HepG2 (cell line): ENCODE data around the gene PDP2. TPM values are rescaled to one million over a fixed set of nuclear protein-coding genes. Genes with fewer than 3 reads are reported as not detected.

Experiments used
- ATF1 ChIP-seq: IDR thresholded peaks from 2 replicates; pipeline ENCODE4 v1.6.1; 2016; ENCODE audit warnings: mild to moderate bottlenecking, control low read depth
- CENPT ChIP-seq: sonication (generic); formaldehyde crosslinking; IDR thresholded peaks from 2 replicates; pipeline ENCODE4 v1.8.0; 2022; ENCODE audit warnings: low read depth, mild to moderate bottlenecking, moderate library complexity, missing genetic modification reagents
- CENPX ChIP-seq: sonication (generic); formaldehyde crosslinking; IDR thresholded peaks from 2 replicates; pipeline ENCODE4 v1.9.0; 2021; ENCODE audit warnings: mild to moderate bottlenecking, missing genetic modification reagents, moderate library complexity
- GATAD2A ChIP-seq: IDR thresholded peaks from 2 replicates; pipeline ENCODE4 v1.6.1; 2016
- KLF16 ChIP-seq, 2 experiments: sonication (generic) in 1 of 2; formaldehyde crosslinking in 1 of 2; IDR thresholded peaks; 2 replicates each; pipeline versions ENCODE4 v1.6.1 to v1.8.0; 2016 to 2023; ENCODE audit warnings: missing genetic modification reagents in 2 of 2, missing compliant biosample characterization in 1 of 2
- NR2F2 ChIP-seq: IDR thresholded peaks from 2 replicates; pipeline ENCODE4 v1.6.1; 2012; ENCODE audit warnings: low read depth, inconsistent platforms, borderline replicate concordance
- ONECUT2 ChIP-seq: sonication (generic); formaldehyde crosslinking; IDR thresholded peaks from 2 replicates; pipeline ENCODE4 v1.4.0; 2020; ENCODE audit warnings: missing genetic modification reagents
- PAX8 ChIP-seq: sonication (generic); formaldehyde crosslinking; IDR thresholded peaks from 2 replicates; pipeline ENCODE4 v1.8.0; 2022; ENCODE audit warnings: mild to moderate bottlenecking, missing genetic modification reagents, borderline replicate concordance
- PBX2 ChIP-seq: IDR thresholded peaks from 2 replicates; pipeline ENCODE4 v1.6.1; 2016; ENCODE audit warnings: control low read depth
- PCBP1 ChIP-seq: fragments of 200-400 bp; formaldehyde crosslinking; IDR thresholded peaks from 2 replicates; pipeline ENCODE4 v1.6.1; 2017; ENCODE audit warnings: mild to moderate bottlenecking, low read depth, low read length, borderline replicate concordance
- PHB2 ChIP-seq: fragments of 450-650 bp; IDR thresholded peaks from 2 replicates; pipeline ENCODE4 v1.6.1; 2018; ENCODE audit not compliant: partially characterized antibody
- REPIN1 ChIP-seq: sonication (generic); formaldehyde crosslinking; IDR thresholded peaks from 2 replicates; pipeline ENCODE4 v1.8.0; 2022; ENCODE audit warnings: missing genetic modification reagents, low read depth, mild to moderate bottlenecking, borderline replicate concordance
- SRF ChIP-seq: IDR thresholded peaks from 2 replicates; pipeline ENCODE4 v1.6.1; 2011; ENCODE audit warnings: mild to moderate bottlenecking, low read depth, low read length, moderate library complexity
- THAP11 ChIP-seq: IDR thresholded peaks from 2 replicates; pipeline ENCODE4 v1.6.1; 2016; ENCODE audit warnings: missing biosample characterization, missing genetic modification reagents
- ZNF136 ChIP-seq: sonication (generic); formaldehyde crosslinking; IDR thresholded peaks from 2 replicates; pipeline ENCODE4 v1.8.1; 2022; ENCODE audit warnings: low read depth, mild to moderate bottlenecking, moderate library complexity, missing genetic modification reagents
- ZNF180 ChIP-seq: sonication (generic); formaldehyde crosslinking; IDR thresholded peaks from 2 replicates; pipeline ENCODE4 v1.4.0; 2020; ENCODE audit warnings: low read depth, missing genetic modification reagents, borderline replicate concordance
- ZNF234 ChIP-seq: sonication (generic); formaldehyde crosslinking; conservative IDR thresholded peaks from 2 replicates; pipeline ENCODE4 v1.5.1; 2020; ENCODE audit warnings: mild to moderate bottlenecking, missing genetic modification reagents
- ZNF33B ChIP-seq: sonication (generic); formaldehyde crosslinking; IDR thresholded peaks from 2 replicates; pipeline ENCODE4 v1.5.1; 2020; ENCODE audit warnings: mild to moderate bottlenecking, missing genetic modification reagents
- ZNF354B ChIP-seq: sonication (generic); formaldehyde crosslinking; IDR thresholded peaks from 2 replicates; pipeline ENCODE4 v1.8.0; 2022; ENCODE audit warnings: mild to moderate bottlenecking, missing genetic modification reagents
- ZNF44 ChIP-seq: sonication (generic); formaldehyde crosslinking; IDR thresholded peaks from 2 replicates; pipeline ENCODE4 v1.5.1; 2020; ENCODE audit warnings: mild to moderate bottlenecking, missing genetic modification reagents
- ZNF577 ChIP-seq: sonication (generic); formaldehyde crosslinking; IDR thresholded peaks from 2 replicates; pipeline ENCODE4 v1.4.0; 2020; ENCODE audit warnings: mild to moderate bottlenecking, low read depth, missing genetic modification reagents, borderline replicate concordance
- ZNF644 ChIP-seq: IDR thresholded peaks from 2 replicates; pipeline ENCODE4 v1.6.1; 2016; ENCODE audit warnings: low read depth
- ZNF747 ChIP-seq: sonication (generic); formaldehyde crosslinking; IDR thresholded peaks from 2 replicates; pipeline ENCODE4 v1.8.1; 2023; ENCODE audit warnings: missing genetic modification reagents, mild to moderate bottlenecking, borderline replicate concordance
- ZNF788 ChIP-seq: sonication (generic); formaldehyde crosslinking; IDR thresholded peaks from 2 replicates; pipeline ENCODE4 v1.5.0; 2020; ENCODE audit warnings: mild to moderate bottlenecking, missing genetic modification reagents, borderline replicate concordance
- polyA plus RNA-seq, 8 experiments: library from polyadenylated mRNA; depleted of rRNA in 3 of 8; stranded (reverse) in 7 of 8; unstranded in 1 of 8; fragments of >200 nt; fragmentation: Illumina TruSeq in 4 of 8; extraction: Trizol in 4 of 8; gene quantifications; 2 replicates each; pipeline versions ENCODE4 v1.2.1 to v1.2.3, GENCODE V29; 2011 to 2016; ENCODE audit warnings: low read depth in 4 of 8, missing spikeins in 1 of 8, mixed read lengths in 1 of 8; ENCODE audit not compliant: insufficient read depth in 1 of 8
- total RNA-seq, 5 experiments: library from RNA; depleted of rRNA; stranded (reverse); fragments of >200 nt; fragmentation: Illumina TruSeq; extraction: Trizol; gene quantifications; 2 replicates each; pipeline ENCODE4 v1.2.3, GENCODE V29; 2016; ENCODE audit warnings: low read depth in 1 of 5
- TF ChIP-seq, protein P1 (sequence below): sonication (generic); formaldehyde crosslinking; IDR thresholded peaks from 2 replicates; pipeline ENCODE4 v1.5.1; 2020; ENCODE audit warnings: missing genetic modification reagents, mild to moderate bottlenecking, borderline replicate concordance
- TF ChIP-seq, protein P2 (sequence below): IDR thresholded peaks from 2 replicates; pipeline ENCODE4 v1.6.1; 2016

Gene PDP2
- total and polyA plus RNA-seq, 2 of the 13 experiments (the other 11 are each of a cell fraction or from before 2014, with no cell fraction given) = 12.8 to 15.8 TPM

- TF ChIP-seq CENPX (no peak), ZNF44 (CRISPR knock-in tag) (no peak), ZNF354B (CRISPR knock-in tag) (no peak), NR2F2 (peak; percentile 68), ZNF234 (CRISPR knock-in tag) (no peak), PCBP1 (no peak), ZNF136 (no peak), REPIN1 (CRISPR knock-in tag) (peak; percentile 69), ZNF33B (CRISPR knock-in tag) (no peak; the same call in 1 of the 2 replicates), GATAD2A (peak; percentile 45; the same call in 1 of the 2 replicates), PBX2 (CRISPR knock-in tag) (no peak), THAP11 (CRISPR knock-in tag) (peak; percentile 39; the same call in 1 of the 2 replicates), ZNF644 (CRISPR knock-in tag) (peak; percentile 80), PAX8 (CRISPR knock-in tag) (0 out of 2 replicates have a peak, but pooled peaks have one; percentile 42), ZNF180 (CRISPR knock-in tag) (no peak), SRF (no peak), ZNF788 (CRISPR knock-in tag) (peak; percentile 74; the same call in 1 of the 2 replicates), ZNF577 (CRISPR knock-in tag) (no peak), ZNF747 (CRISPR knock-in tag) (no peak; the same call in 1 of the 2 replicates), PHB2 (no peak), ATF1 (CRISPR knock-in tag) (peak; percentile 28; the same call in 1 of the 2 replicates), CENPT (CRISPR knock-in tag) (no peak), ONECUT2 (CRISPR knock-in tag) (0 out of 2 replicates have a peak, but pooled peaks have one; percentile 45), KLF16 (CRISPR knock-in tag; IDR thresholded peaks at IDR 0.05) (peak in 1 of 2 experiments; percentile 60; a peak in 1 of 4 replicates)
- TF ChIP-seq, protein P1, sequence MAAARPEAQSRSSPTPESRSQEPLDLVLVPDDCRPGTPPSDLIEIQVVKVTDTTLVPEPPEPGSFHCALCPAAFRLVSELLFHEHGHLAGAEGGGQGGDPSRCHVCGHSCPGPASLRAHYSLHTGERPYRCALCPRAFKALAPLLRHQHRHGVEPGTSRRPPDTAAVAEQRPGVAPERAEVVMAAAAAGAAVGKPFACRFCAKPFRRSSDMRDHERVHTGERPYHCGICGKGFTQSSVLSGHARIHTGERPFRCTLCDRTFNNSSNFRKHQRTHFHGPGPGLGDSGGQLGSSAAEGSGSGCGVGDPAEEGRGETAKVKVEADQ = no peak
- TF ChIP-seq, protein P2, sequence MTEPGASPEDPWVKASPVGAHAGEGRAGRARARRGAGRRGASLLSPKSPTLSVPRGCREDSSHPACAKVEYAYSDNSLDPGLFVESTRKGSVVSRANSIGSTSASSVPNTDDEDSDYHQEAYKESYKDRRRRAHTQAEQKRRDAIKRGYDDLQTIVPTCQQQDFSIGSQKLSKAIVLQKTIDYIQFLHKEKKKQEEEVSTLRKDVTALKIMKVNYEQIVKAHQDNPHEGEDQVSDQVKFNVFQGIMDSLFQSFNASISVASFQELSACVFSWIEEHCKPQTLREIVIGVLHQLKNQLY = no peak; the same call in 1 of the 2 replicates
Measured at GRCh38 chr16:66905633-66906539, 25.6 kb downstream of the PDP2 start (continued).
